Heart right ventricle (tissue), 16 donors: ENCODE data around the gene ACOT6. TPM values are rescaled to one million over a fixed set of nuclear protein-coding genes. Genes with fewer than 3 reads are reported as not detected.

Experiments used
- ATAC-seq, 8 donors: fragments of 200-7000 bp; cut with Tn5 transposase; one replicate each; pipeline ENCODE4 v1.9.1; 2020; ENCODE audit warnings: mild to moderate bottlenecking in 8 of 8, moderate library complexity in 8 of 8, moderate number of reproducible peaks in 1 of 8
- DNase-seq, 2 donors: peaks; one replicate each; pipeline ENCODE4 v3.0.0-alpha.2; 2020
- H3K27ac ChIP-seq, 10 donors: fragments of 200-600 bp; sonication (generic) in 2 of 10; one replicate each; pipeline versions ENCODE4 v1.5.0 to v1.8.0; 2020 to 2022; ENCODE audit warnings: mild to moderate bottlenecking in 3 of 10
- H3K27me3 ChIP-seq, 7 donors: fragments of 200-600 bp; one replicate each; pipeline ENCODE4 v1.8.0; 2021 to 2022; ENCODE audit warnings: mild to moderate bottlenecking in 2 of 7
- H3K36me3 ChIP-seq, 9 donors: fragments of 200-600 bp; sonication (generic) in 1 of 9; one replicate each; pipeline versions ENCODE4 v1.5.0 to v1.8.0; 2020 to 2022; ENCODE audit warnings: mild to moderate bottlenecking in 2 of 9
- H3K4me1 ChIP-seq, 9 donors: fragments of 200-600 bp; sonication (generic) in 1 of 9; one replicate each; pipeline versions ENCODE4 v1.5.0 to v1.8.0; 2020 to 2022; ENCODE audit warnings: mild to moderate bottlenecking in 4 of 9
- H3K4me3 ChIP-seq, 10 donors: fragments of 200-600 bp; sonication (generic) in 2 of 10; one replicate each; pipeline versions ENCODE4 v1.5.0 to v1.8.0; 2020 to 2022; ENCODE audit warnings: mild to moderate bottlenecking in 7 of 10, moderate library complexity in 2 of 10
- H3K9me3 ChIP-seq, 11 donors: fragments of 200-600 bp in 10 of 11; sonication (generic) in 2 of 11; one replicate each; pipeline versions ENCODE4 v1.5.0 to v1.8.0; 2013 to 2022; ENCODE audit warnings: mild to moderate bottlenecking in 2 of 11, control low read depth in 1 of 11, moderate library complexity in 1 of 11
- WGBS, 2 donors: extraction: QIAGEN DNeasy Blood & Tissue Kit; methylation state at CpG; one replicate each; pipeline ENCODE4 v1.1.7; 2013; ENCODE audit warnings: inconsistent platforms in 1 of 2; 5-methylcytosine and 5-hydroxymethylcytosine counted together
- intact Hi-C, 10 donors: fragments of 100-400 bp; cut with DNase I; formaldehyde crosslinking; loops; one replicate each; pipeline versions ENCODE4 v1.11.1 to v1.14.2; 2022
- polyA plus RNA-seq, 2 donors: library from polyadenylated mRNA; stranded (reverse); fragments of 200-250 nt; gene quantifications; one replicate each; pipeline ENCODE4 v1.2.3, GENCODE V29; 2013
- total RNA-seq, 10 donors: library from RNA; stranded (reverse); fragmentation: NEBNext Ultra II Directional in 3 of 10; extraction: Animal tissue kit (Norgen Biotek cat#: 25700) in 3 of 10; gene quantifications; one replicate each; pipeline versions ENCODE4 v1.2.1 to v1.2.4, GENCODE V29; 2021 to 2023
- TF ChIP-seq, protein P1 (sequence below), 9 donors: fragments of 200-600 bp; sonication (generic) in 2 of 9; IDR thresholded peaks; one replicate each; pipeline versions ENCODE4 v1.5.0 to v1.8.0; 2021 to 2022; ENCODE audit warnings: antibody characterized with exemption in 9 of 9, mild to moderate bottlenecking in 5 of 9, moderate library complexity in 1 of 9
- donor health status: Arrhythmogenic right ventricular cardiomyopathy.
- donor health status: ischemic (EF 13 %, LVEDD 7.1; RV severe dilation, severe dysfunction).
- donor health status: healthy with polysubstance abuse.
- donor health status: DM: no; HTN: yes; CAD: no.
- donor health status: DM: no; HTN: no; CAD: no.
- donor health status: ischemic (EF 25% LVEDD 6.9; RV normal size, moderate dysfunction).
- donor health status: ischemic (EF 25% LVEDD 5.7; RV mildly dilated, moderate dysfunction).
- donor health status: healthy.
- donor health status: DM: yes; HTN: yes; CAD: no.
- donor health status: Ischemic cardiomyopathy.
- donor health status: ischemic (EF 35%, LVEDD 5.7; RV mildly dilated, moderate dysfunction).
- donor health status: nonischemic (EF 11% LVEDD 7.7; RV severe dilation, severe dysfunction).
- donor health status: DM: yes; HTN: yes; CAD: no.
- donor health status: PGD.
- donor health status: ischemic (EF 29% LVEDD 5.4; RV normal size, mild dysfunction).
- donor health status: nonischemic (EF 23%, LVEDD 6.1; RV moderate dilation, normal function).

ACOT6 gene
- total and polyA plus RNA-seq, 12 donors: not detected

DNA sequence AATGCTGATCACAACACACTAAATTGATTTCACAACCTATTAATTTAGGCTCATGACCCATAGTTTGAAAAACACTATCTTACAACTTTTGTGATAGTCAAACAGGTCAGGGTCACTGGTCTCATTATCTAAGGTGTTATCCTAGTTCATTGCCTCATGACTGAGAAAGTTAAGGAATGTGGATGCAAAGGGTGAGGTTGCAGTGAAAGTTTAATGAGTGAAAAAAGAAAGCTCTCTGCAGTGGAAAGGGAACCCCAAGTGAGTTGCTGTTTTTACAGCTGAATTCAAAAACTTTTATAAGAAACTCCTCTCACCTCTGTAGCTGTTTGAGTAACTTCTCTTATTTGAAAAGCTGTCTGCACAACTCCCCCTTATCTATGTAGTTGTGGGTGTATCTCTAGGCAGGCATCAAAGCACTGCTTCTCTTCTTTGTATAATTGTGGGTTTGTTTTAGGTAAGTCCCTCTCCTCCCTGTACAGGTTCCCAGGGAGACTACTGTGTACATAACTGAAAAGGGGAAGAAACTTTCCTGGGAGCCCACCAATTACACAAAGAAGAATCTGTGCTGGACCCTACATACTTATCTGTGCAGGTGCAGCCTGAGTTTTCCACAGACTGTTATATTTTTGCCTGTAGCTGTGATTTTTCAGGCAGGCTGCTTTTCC lies 51.4 kb downstream of the ACOT6 start:
- DNase-seq: no peak
- intact Hi-C loops: no loop called here
- Histone ChIP-seq H3K27me3 (no peaks in the 10 kb centered on the region), H3K4me1 (peaks cover 0 to 7% (median 0%) of the 10 kb centered on the region in 9 donors), H3K36me3 (peaks cover 0 to 63% (median 6%) of the 10 kb centered on the region in 9 donors), H3K9me3 (peaks cover 0 to 3% (median 0%) of the 10 kb centered on the region in 11 donors), H3K4me3 (no peak overlapping the region), H3K27ac (no peak overlapping the region)
- ATAC-seq: no peak
- TF ChIP-seq, protein P1, sequence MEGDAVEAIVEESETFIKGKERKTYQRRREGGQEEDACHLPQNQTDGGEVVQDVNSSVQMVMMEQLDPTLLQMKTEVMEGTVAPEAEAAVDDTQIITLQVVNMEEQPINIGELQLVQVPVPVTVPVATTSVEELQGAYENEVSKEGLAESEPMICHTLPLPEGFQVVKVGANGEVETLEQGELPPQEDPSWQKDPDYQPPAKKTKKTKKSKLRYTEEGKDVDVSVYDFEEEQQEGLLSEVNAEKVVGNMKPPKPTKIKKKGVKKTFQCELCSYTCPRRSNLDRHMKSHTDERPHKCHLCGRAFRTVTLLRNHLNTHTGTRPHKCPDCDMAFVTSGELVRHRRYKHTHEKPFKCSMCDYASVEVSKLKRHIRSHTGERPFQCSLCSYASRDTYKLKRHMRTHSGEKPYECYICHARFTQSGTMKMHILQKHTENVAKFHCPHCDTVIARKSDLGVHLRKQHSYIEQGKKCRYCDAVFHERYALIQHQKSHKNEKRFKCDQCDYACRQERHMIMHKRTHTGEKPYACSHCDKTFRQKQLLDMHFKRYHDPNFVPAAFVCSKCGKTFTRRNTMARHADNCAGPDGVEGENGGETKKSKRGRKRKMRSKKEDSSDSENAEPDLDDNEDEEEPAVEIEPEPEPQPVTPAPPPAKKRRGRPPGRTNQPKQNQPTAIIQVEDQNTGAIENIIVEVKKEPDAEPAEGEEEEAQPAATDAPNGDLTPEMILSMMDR (IDR thresholded peaks at IDR 0.05): no peak

DNA sequence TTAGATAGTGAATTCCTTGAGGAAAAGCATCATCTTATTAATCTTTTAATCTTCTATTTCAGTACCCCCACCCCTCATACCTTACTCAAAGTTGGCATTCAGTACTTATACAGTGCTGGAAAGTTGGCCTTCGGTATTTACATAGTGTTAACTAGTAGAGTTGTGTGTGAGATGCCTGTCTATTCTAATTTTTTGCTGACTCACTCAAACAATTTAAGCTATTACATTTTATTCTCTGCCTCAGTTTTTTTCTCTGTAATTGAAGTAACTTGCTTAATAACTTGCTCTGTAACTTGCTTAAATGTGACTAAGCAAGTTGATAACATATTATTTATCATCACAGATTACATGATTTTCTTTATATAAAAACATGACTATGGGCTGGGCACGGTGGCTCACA lies 52.8 kb downstream of the ACOT6 start:
- Histone ChIP-seq H3K27ac (no peak overlapping the region), H3K36me3 (peaks cover 0 to 49% (median 2%) of the 10 kb centered on the region in 9 donors), H3K27me3 (no peaks in the 10 kb centered on the region), H3K4me3 (no peak overlapping the region), H3K4me1 (peaks cover 0 to 7% (median 0%) of the 10 kb centered on the region in 9 donors), H3K9me3 (peaks cover 0 to 3% (median 0%) of the 10 kb centered on the region in 11 donors)
- ATAC-seq (no peak), DNase-seq (no peak)
- 94 to 97% methylated on average over 2 of the region's 2 CpGs for WGBS, 2 donors
- intact Hi-C loops: no loop called here
- TF ChIP-seq, protein P1 (IDR thresholded peaks at IDR 0.05): no peak

DNA sequence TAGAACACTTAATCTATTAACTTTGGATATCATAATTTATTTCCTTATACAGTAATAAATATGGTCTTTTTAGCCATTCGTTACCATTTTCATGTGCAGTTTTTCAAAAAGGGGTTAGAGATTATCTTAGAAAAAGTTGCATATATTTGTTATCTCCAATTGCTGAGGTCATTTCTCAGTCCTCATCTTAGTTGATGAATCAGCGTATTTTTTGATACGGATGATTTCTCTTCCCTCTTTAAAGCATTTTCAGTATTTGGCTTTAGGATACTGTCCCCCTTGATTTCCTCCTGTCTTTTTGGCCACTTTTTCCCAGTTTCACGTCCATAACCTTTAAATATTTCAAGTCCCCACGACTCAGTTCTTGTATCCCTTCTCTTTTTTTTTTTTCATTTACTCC lies 54.3 kb downstream of the ACOT6 start:
- Histone ChIP-seq H3K4me3 (no peak overlapping the region), H3K36me3 (peaks cover 0 to 37% (median 2%) of the 10 kb centered on the region in 9 donors), H3K27ac (no peak overlapping the region), H3K9me3 (peaks cover 0 to 3% (median 0%) of the 10 kb centered on the region in 11 donors), H3K27me3 (no peaks in the 10 kb centered on the region), H3K4me1 (peaks cover 0 to 7% (median 0%) of the 10 kb centered on the region in 9 donors)
- ATAC-seq: no peak
- 85 to 91% methylated on average over 5 of the region's 5 CpGs for WGBS, 2 donors
- intact Hi-C loops: no loop called here
- TF ChIP-seq, protein P1 (IDR thresholded peaks at IDR 0.05): no peak
- no peak for DNase-seq

DNA sequence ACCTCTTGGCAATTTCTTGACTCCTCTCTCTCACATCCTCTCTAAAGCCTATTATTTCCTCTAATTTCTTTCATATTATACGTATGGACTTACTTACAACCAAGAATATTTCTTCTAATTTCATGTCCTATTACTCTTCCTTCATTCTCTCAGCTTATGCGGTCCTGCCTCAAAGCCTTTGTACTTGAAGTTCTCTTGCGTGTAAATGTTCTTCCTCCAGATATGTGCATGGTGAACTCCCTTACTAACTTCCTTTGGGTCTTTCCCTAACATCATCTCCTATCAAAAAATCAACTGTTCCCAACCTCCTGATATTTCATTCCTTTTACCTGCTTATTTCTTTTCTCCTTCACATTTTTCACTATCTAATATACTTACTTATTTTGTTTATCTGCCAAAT lies 55.5 kb downstream of the ACOT6 start:
- Histone ChIP-seq H3K9me3 (no peaks in the 10 kb centered on the region), H3K4me3 (no peak overlapping the region), H3K36me3 (peaks cover 0 to 42% (median 3%) of the 10 kb centered on the region in 9 donors), H3K27ac (no peak overlapping the region), H3K27me3 (no peaks in the 10 kb centered on the region), H3K4me1 (peaks cover 0 to 7% (median 0%) of the 10 kb centered on the region in 9 donors)
- DNase-seq (no peak), ATAC-seq (no peak)
- 78 to 88% methylated on average over 3 of the region's 3 CpGs for WGBS, 2 donors
- TF ChIP-seq, protein P1 (IDR thresholded peaks at IDR 0.05): no peak
- intact Hi-C loops: no loop called here

Other genes starting within 250 kb of the ACOT6 start
- gene NUMB, start 154.0 kb upstream of the ACOT6 start, total RNA-seq: 10 to 100 TPM; 27.0 to 42.6 (median 33.3) TPM
- gene NUMB, start 154.0 kb upstream of the ACOT6 start, polyA plus RNA-seq: 10 to 100 TPM; 18.9 to 32.0 TPM
- 1 to 10 TPM; 5.9 to 9.1 (median 7.6) TPM for gene RIOX1, start 121.6 kb upstream of the ACOT6 start, total RNA-seq
- gene RIOX1, start 121.6 kb upstream of the ACOT6 start, polyA plus RNA-seq: 1 to 10 TPM; 4.3 to 5.4 TPM
- gene ACOT1, start 75.4 kb upstream of the ACOT6 start, total RNA-seq: 10 to 100 TPM in 9 of 10 donors, 1 to 10 TPM in 1; 6.6 to 49.3 (median 30.0) TPM
- gene ACOT1, start 75.4 kb upstream of the ACOT6 start, polyA plus RNA-seq: 10 to 100 TPM in 1 of 2 donors, 1 to 10 TPM in 1; 7.2 to 11.8 TPM
- gene HEATR4, start 53.6 kb upstream of the ACOT6 start, total RNA-seq: under 1 TPM in 8 of 10 donors, not detected in 2; 0.07 to 0.33 (median 0.18) TPM
- gene HEATR4, start 53.6 kb upstream of the ACOT6 start, polyA plus RNA-seq: under 1 TPM; 0.01 to 0.15 TPM
- 100 to 1,000 TPM; 110 to 267 (median 158) TPM for gene ACOT2, start 43.3 kb upstream of the ACOT6 start, total RNA-seq
- 10 to 100 TPM; 54.9 to 77.8 TPM for gene ACOT2, start 43.3 kb upstream of the ACOT6 start, polyA plus RNA-seq
- 1 to 10 TPM in 5 of 10 donors, under 1 TPM in 5; 0.13 to 1.9 (median 1.0) TPM for gene ACOT4, start 20.6 kb upstream of the ACOT6 start, total RNA-seq
- gene ACOT4, start 20.6 kb upstream of the ACOT6 start, polyA plus RNA-seq: under 1 TPM; 0.37 to 0.88 TPM
- gene DNAL1, start 32.5 kb downstream of the ACOT6 start, total RNA-seq: 10 to 100 TPM; 11.6 to 21.2 (median 14.0) TPM
- 1 to 10 TPM; 5.9 to 9.1 TPM for gene DNAL1, start 32.5 kb downstream of the ACOT6 start, polyA plus RNA-seq
- 10 to 100 TPM; 13.9 to 30.8 (median 23.6) TPM for gene PNMA1, start 101.9 kb downstream of the ACOT6 start, total RNA-seq
- 10 to 100 TPM in 1 of 2 donors, 1 to 10 TPM in 1; 6.6 to 15.7 TPM for gene PNMA1, start 101.9 kb downstream of the ACOT6 start, polyA plus RNA-seq
- 10 to 100 TPM; 24.8 to 48.7 (median 36.7) TPM for gene PTGR2, start 239.3 kb downstream of the ACOT6 start, total RNA-seq
- gene PTGR2, start 239.3 kb downstream of the ACOT6 start, polyA plus RNA-seq: 10 to 100 TPM in 1 of 2 donors, 1 to 10 TPM in 1; 9.5 to 21.7 TPM